HepG2 (cell line): Measurements from ENCODE around the gene TREH. TPM values are rescaled to one million over a fixed set of nuclear protein-coding genes. Genes with fewer than 3 reads are reported as not detected.

Experiments used
- ATAC-seq: fragments of 200-7000 bp; cut with Tn5 transposase; 3 replicates; pipeline ENCODE4 v1.9.1; 2020; ENCODE audit warnings: mild to moderate bottlenecking, moderate library complexity
- BruUV-seq: library from RNA; stranded (reverse); fragments of 400-500 nt; replicated peaks from 2 replicates; lab custom pipeline; 2021; lab: Mats Ljungman, UMichigan
- CTCF ChIA-PET: fragments of 300-600 bp; formaldehyde crosslinking; extraction: SDS; loops from one replicate; lab custom pipeline; 2021; ENCODE audit warnings: low total read pairs, inconsistent platforms, low intra/inter-chr PET ratio; lab: Yijun Ruan, JAX
- POLR2A ChIA-PET: fragments of 350-600 bp; sonication (Branson Sonifier 250); formaldehyde crosslinking; loops from one replicate; lab custom pipeline; 2020; ENCODE audit warnings: antibody characterized with exemption, inconsistent platforms; lab: Yijun Ruan, JAX
- DNase-seq: peaks from one replicate; pipeline ENCODE4 v3.0.0-alpha.2; 2015; ENCODE audit warnings: low spot score
- FAIRE-seq: peaks from 3 replicates; lab custom pipeline; 2011; peaks lifted over from hg19 to GRCh38; lab: Jason Lieb, UNC
- H2AFZ ChIP-seq: one replicate; pipeline ENCODE4 v1.6.1; 2011; ENCODE audit warnings: low read length, inconsistent platforms
- H3K27ac ChIP-seq: fragments of 300-600 bp; 3 replicates; pipeline ENCODE4 v1.8.0; 2011; ENCODE audit warnings: mixed run types, mild to moderate bottlenecking, mixed read lengths, low read length, inconsistent platforms; ENCODE audit not compliant: insufficient read depth; ENCODE audit errors: extremely low read length
- H3K27me3 ChIP-seq, 2 experiments: fragments of 200-600 bp in 1 of 2; 2 replicates in 1 of 2; 3 replicates in 1 of 2; pipeline versions ENCODE4 v1.6.0 to v1.8.0; 2011; ENCODE audit warnings: low read length in 2 of 2, mild to moderate bottlenecking in 2 of 2, moderate library complexity in 2 of 2, inconsistent platforms in 1 of 2; ENCODE audit not compliant: insufficient read depth in 2 of 2, control insufficient read depth in 1 of 2
- H3K36me3 ChIP-seq, 2 experiments: fragments of 200-600 bp in 1 of 2; replicated peaks in 1 of 2; 2 replicates in 1 of 2; 3 replicates in 1 of 2; pipeline versions ENCODE4 v1.5.1 to v1.8.0; 2011; ENCODE audit warnings: low read length in 2 of 2, inconsistent platforms in 1 of 2; ENCODE audit not compliant: insufficient read depth in 2 of 2, control insufficient read depth in 1 of 2
- H3K4me1 ChIP-seq: 2 replicates; pipeline ENCODE4 v1.5.1; 2012; ENCODE audit warnings: low read length, inconsistent platforms; ENCODE audit not compliant: insufficient read depth
- H3K4me2 ChIP-seq: 2 replicates; pipeline ENCODE4 v1.6.0; 2011; ENCODE audit warnings: low read depth, low read length, inconsistent platforms
- H3K4me3 ChIP-seq, 3 experiments: fragments of 200-600 bp in 1 of 3; sonication (generic), shearing (Covaris generic) in 1 of 3; replicated peaks in 1 of 3; 2 replicates each; pipeline ENCODE4 v1.5.1; 2011 to 2016; ENCODE audit warnings: low read length in 3 of 3, inconsistent platforms in 2 of 3, low read depth in 2 of 3, mild to moderate bottlenecking in 2 of 3, control low read depth in 1 of 3, mixed read lengths in 1 of 3; ENCODE audit not compliant: insufficient read depth in 1 of 3
- H3K79me2 ChIP-seq: one replicate; pipeline ENCODE4 v1.6.1; 2011; ENCODE audit warnings: low read length, inconsistent platforms; ENCODE audit not compliant: insufficient read depth
- H3K9ac ChIP-seq: 2 replicates; pipeline ENCODE4 v1.6.0; 2011; ENCODE audit warnings: mild to moderate bottlenecking, low read depth, low read length, inconsistent platforms; ENCODE audit not compliant: insufficient read depth
- H3K9me3 ChIP-seq: 2 replicates; pipeline ENCODE4 v1.5.1; 2012; ENCODE audit warnings: mild to moderate bottlenecking, low read length
- H4K20me1 ChIP-seq: 2 replicates; pipeline ENCODE4 v1.6.0; 2011; ENCODE audit warnings: inconsistent platforms, mild to moderate bottlenecking, low read length, moderate library complexity; ENCODE audit not compliant: insufficient read depth
- ARID3A ChIP-seq: IDR thresholded peaks from 2 replicates; pipeline ENCODE4 v1.6.1; 2012; ENCODE audit warnings: low read depth, low read length, improper control_type of control experiment
- ARID5B ChIP-seq: IDR thresholded peaks from 2 replicates; pipeline ENCODE4 v1.4.0; 2020; ENCODE audit warnings: mild to moderate bottlenecking, missing genetic modification reagents
- BORCS8-MEF2B ChIP-seq: sonication (generic); formaldehyde crosslinking; IDR thresholded peaks from 2 replicates; pipeline ENCODE4 v1.8.0; 2022; ENCODE audit warnings: mild to moderate bottlenecking, missing genetic modification reagents
- FOXP4 ChIP-seq: sonication (generic); formaldehyde crosslinking; IDR thresholded peaks from 2 replicates; pipeline ENCODE4 v1.4.0; 2020; ENCODE audit warnings: missing genetic modification reagents
- GABPB1 ChIP-seq: IDR thresholded peaks from 2 replicates; pipeline ENCODE4 v1.6.1; 2016; ENCODE audit warnings: mild to moderate bottlenecking, missing genetic modification reagents, moderate library complexity, missing compliant biosample characterization
- NR2F2 ChIP-seq: IDR thresholded peaks from 2 replicates; pipeline ENCODE4 v1.6.1; 2012; ENCODE audit warnings: low read depth, inconsistent platforms, borderline replicate concordance
- PAXIP1 ChIP-seq: sonication (generic); formaldehyde crosslinking; conservative IDR thresholded peaks from 2 replicates; pipeline ENCODE4 v1.4.0; 2020; ENCODE audit warnings: mild to moderate bottlenecking, missing genetic modification reagents, moderate library complexity
- POLR2AphosphoS2 ChIP-seq: IDR thresholded peaks from 2 replicates; pipeline ENCODE4 v1.6.1; 2011; ENCODE audit warnings: low read depth, low read length, improper control_type of control experiment
- THAP11 ChIP-seq: IDR thresholded peaks from 2 replicates; pipeline ENCODE4 v1.6.1; 2016; ENCODE audit warnings: missing biosample characterization, missing genetic modification reagents
- ZNF605 ChIP-seq: sonication (generic); formaldehyde crosslinking; IDR thresholded peaks from 2 replicates; pipeline ENCODE4 v1.8.0; 2022; ENCODE audit warnings: mild to moderate bottlenecking, missing genetic modification reagents
- ZSCAN22 ChIP-seq: sonication (generic); formaldehyde crosslinking; IDR thresholded peaks from 2 replicates; pipeline ENCODE4 v1.4.0; 2020; ENCODE audit warnings: mild to moderate bottlenecking, missing genetic modification reagents
- WGBS: methylation state at CpG from one replicate; pipeline ENCODE4 v1.1.6; 2017; ENCODE audit warnings: low lambda C conversion rate; 5-methylcytosine and 5-hydroxymethylcytosine counted together
- in situ Hi-C: cut with HindIII; loops from 2 replicates; pipeline ENCODE4 v1.10.0; 2017; ENCODE audit warnings: low pct_unique_long_range_greater_than_20kb; ENCODE audit not compliant: extremely low pct_ligation_motif_present
- intact Hi-C: fragments of 100-400 bp; cut with micrococcal nuclease; formaldehyde crosslinking; loops from one replicate; pipeline ENCODE4 v1.10.0; 2022; ENCODE audit not compliant: unreplicated experiment
- polyA plus RNA-seq, 8 experiments: library from polyadenylated mRNA; depleted of rRNA in 3 of 8; stranded (reverse) in 7 of 8; unstranded in 1 of 8; fragments of >200 nt; fragmentation: Illumina TruSeq in 4 of 8; extraction: Trizol in 4 of 8; gene quantifications; 2 replicates each; pipeline versions ENCODE4 v1.2.1 to v1.2.3, GENCODE V29; 2011 to 2016; ENCODE audit warnings: low read depth in 4 of 8, missing spikeins in 1 of 8, mixed read lengths in 1 of 8; ENCODE audit not compliant: insufficient read depth in 1 of 8
- total RNA-seq, 5 experiments: library from RNA; depleted of rRNA; stranded (reverse); fragments of >200 nt; fragmentation: Illumina TruSeq; extraction: Trizol; gene quantifications; 2 replicates each; pipeline ENCODE4 v1.2.3, GENCODE V29; 2016; ENCODE audit warnings: low read depth in 1 of 5

Gene TREH
- total and polyA plus RNA-seq, 2 of the 13 experiments (the other 11 are each of a cell fraction or from before 2014, with no cell fraction given) = 0.53 to 0.86 TPM

GRCh38 chr11:118660681-118661424, 18.6 kb downstream of the TREH start:
- ATAC-seq (peak; percentile 9; the same call in 2 of the 3 replicates), FAIRE-seq (no peak), DNase-seq (peak; percentile 24)
- Histone ChIP-seq H3K36me3 (peaks cover 0 to 1% of the 10 kb centered on the region in 2 experiments; a peak in 3 of 5 replicates), H3K27me3 (no peaks in the 10 kb centered on the region), H3K4me2 (peak overlapping the region; percentile 64), H3K4me1 (peaks cover 35% of the 10 kb centered on the region), H3K9me3 (no peaks in the 10 kb centered on the region), H3K79me2 (no peaks in the 10 kb centered on the region), H4K20me1 (no peaks in the 10 kb centered on the region), H3K4me3 (peak overlapping the region in 1 of 3 experiments; percentile 34; a peak in 1 of 6 replicates), H3K27ac (no peak overlapping the region), H2AFZ (no peak overlapping the region), H3K9ac (no peak overlapping the region)
- in situ Hi-C loops (no loop called here), intact Hi-C loops (loop anchor here (1.0 kb wide), 1 partner anchor 12 kb away; no protein-coding TSS in a partner anchor)
- POLR2A ChIA-PET = interaction anchor here (1.2 to 3.2 kb wide), 4 partner anchors 13 to 40 kb away, joined by 5 to 15 read pairs (median 9); partner anchors contain the start of gene TREH
- WGBS = 60% methylated on average over 3 of the region's 7 CpGs
- BruUV-seq = no TSS peak
- CTCF ChIA-PET = interaction anchor here (2.3 to 3.6 kb wide), 3 partner anchors 18 to 66 kb away, joined by 7 to 49 read pairs (median 23); partner anchors contain the start of gene TREH
- no peak for TF ChIP-seq POLR2AphosphoS2
- no peak for TF ChIP-seq GABPB1 (CRISPR knock-in tag)
- 0 out of 2 replicates have a peak, but pooled peaks have one; percentile 1 for TF ChIP-seq BORCS8-MEF2B
- TF ChIP-seq FOXP4 = no peak
- TF ChIP-seq NR2F2 = no peak
- no peak for TF ChIP-seq ZNF605
- TF ChIP-seq THAP11 = no peak
- no peak for TF ChIP-seq ZSCAN22
- TF ChIP-seq ARID3A = no peak
- TF ChIP-seq ARID5B = peak; percentile 74
- 0 out of 2 replicates have a peak, but pooled peaks have one; percentile 18 for TF ChIP-seq PAXIP1 (CRISPR knock-in tag)
